Globus pallidus (tissue), 1 donor: ENCODE measurements around the gene RILPL1.
"Not testable (repeated sequence)": the region's sequence is repeated elsewhere in the genome, so short reads cannot be mapped to it uniquely, and the experiment has no call there.

Source experiments
- DNase-seq: peaks from one replicate; pipeline ENCODE4 v3.0.0-alpha.2; 2015; ENCODE audit warnings: low spot score

The RILPL1 gene

GRCh38 chr12:123494124-123494851, 39.2 kb downstream of the RILPL1 start:
- no peak for DNase-seq

DNA sequence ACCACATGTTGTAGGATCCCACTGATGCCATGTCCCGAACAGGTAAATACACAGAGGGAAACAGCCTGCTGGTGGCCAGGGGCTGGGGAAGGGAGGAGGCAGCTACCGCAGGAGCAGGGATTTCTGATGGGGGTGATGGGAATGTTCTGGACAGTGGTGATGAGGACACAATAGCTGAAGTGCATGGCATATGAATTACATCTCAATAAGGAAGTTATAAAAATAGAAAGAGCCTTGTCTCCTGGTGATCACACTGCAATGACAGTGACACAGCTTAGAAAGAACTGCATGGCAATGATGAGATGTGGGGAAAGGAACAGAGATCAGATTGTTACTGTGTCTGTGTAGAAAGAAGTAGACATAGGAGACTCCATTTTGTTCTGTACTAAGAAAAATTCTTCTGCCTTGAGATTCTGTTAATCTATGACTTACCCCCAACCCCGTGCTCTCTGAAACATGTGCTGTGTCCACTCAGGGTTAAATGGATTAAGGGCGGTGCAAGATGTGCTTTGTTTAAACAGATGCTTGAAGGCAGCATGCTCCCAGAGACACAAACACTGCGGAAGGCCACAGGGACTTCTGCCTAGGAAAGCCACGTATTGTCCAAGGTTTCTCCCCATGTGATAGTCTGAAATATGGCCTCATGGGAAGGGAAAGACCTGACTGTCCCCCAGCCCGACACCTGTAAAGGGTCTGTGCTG, 41.0 kb downstream of the RILPL1 start:
- not testable (repeated sequence) for DNase-seq

- DNase-seq, result no peak
Measured at GRCh38 chr12:123491481-123491880, 42.0 kb downstream of the RILPL1 start.

GRCh38 chr12:123491056-123491455, 42.5 kb downstream of the RILPL1 start:
- DNase-seq, result no peak

DNA sequence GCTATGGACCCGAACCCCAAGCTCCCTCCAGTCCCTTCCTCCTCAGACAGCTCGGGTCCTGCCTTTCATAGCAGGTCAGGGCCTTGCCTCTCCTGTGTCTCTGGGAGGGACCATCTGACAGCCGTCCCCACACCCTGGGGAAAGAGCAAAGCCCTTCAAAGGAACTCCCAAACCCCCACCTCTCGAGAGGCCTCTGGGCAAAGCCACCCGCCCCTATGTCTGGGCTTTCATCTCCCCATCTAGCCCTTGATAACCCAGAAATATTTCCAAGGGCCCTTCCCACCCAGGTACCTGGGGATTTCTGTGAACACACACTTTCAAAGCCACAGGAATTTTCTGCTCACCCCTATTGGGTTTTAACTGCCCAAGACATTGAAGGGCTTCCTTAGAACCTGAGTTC, 43.4 kb downstream of the RILPL1 start:
- DNase-seq, result no peak

- DNase-seq, result no peak
Measured at GRCh38 chr12:123489580-123489979, 43.9 kb downstream of the RILPL1 start.

DNA sequence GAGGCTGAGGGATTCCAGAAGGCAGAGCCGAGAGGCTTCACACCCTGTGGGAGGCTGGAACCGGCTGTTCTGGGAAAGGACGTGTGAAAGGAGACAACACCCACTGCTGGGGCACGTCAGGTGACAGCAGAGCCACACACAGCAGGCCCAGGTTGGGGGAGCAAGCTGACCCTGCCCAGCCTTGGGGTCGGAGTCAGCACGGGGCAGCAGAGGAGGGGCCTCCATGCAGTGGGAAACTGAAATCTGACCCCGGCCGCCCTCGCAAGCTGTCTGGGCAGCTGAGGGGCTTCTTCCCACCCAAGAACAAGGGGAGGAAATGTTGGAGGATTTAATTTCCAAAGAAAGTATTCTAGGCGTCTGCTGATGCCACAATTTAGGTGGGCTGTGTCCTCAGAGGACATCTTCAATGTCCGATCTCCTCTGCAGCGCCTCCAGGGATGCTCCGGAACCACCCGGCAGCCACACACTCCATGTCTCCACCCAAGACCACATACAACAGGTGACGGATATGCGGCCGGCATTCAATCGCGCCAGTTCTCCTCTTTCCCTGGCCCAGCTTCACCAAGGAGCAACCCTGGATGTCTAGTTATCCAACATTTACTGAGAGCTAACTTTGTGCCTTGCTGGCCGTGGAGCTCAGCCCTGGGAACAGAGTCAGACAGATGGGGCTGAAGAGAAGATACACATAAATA, 44.8 kb downstream of the RILPL1 start:
- DNase-seq, result no peak

DNA sequence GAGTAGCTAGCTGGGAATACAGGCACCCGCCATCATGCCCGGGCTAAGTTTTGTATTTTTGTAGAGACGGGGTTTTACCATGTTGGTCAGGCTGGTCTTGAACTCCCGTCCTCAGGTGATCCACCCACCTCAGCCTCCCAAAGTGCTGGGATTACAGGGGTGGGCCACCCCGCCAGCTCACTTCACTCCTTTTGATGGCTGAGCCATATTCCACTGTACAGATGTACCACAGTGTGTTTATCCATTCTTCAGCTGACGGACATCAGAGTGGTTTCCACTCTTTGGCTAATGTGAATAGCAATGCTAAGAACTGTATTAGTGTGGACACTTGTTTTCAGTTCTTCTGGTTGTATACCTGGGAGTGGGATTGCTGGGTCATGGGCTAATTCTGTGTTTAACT, 46.1 kb downstream of the RILPL1 start:
- no peak for DNase-seq

- DNase-seq, result no peak
Measured at GRCh38 chr12:123485756-123486155, 47.8 kb downstream of the RILPL1 start.

DNA sequence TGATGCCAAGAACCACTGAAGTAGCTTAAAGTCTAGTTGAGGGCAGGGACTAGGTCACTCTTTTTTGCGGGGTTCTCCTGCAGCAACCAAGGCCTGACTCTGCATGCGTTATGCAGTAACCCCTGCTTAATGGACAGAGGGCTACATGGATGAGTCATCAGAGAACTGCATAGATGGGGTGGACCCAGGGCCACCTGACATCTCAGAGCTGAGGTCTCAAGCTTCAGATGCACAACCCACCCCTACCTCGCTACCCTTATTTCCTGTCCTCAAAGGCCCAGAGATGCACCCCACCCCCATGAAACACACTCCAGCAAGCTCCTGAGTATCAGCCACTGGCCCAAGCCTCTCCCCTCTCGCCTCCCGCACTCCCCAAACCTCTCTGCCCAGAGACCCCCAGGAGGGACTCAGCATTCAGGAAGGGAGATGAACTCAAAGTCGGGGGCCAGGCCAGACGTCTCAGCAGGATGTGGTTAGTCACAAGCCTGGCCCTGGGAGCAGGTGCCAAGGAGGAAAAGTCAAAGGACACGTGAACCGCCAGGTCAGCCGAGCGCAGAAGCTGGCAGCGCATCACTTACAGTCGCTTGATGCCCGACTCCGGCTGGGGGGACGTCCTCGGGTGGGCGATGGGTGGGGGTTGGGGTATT, 49.8 kb downstream of the RILPL1 start:
- no peak for DNase-seq

GRCh38 chr12:123482876-123483275, 50.6 kb downstream of the RILPL1 start:
- DNase-seq, result no peak

DNA sequence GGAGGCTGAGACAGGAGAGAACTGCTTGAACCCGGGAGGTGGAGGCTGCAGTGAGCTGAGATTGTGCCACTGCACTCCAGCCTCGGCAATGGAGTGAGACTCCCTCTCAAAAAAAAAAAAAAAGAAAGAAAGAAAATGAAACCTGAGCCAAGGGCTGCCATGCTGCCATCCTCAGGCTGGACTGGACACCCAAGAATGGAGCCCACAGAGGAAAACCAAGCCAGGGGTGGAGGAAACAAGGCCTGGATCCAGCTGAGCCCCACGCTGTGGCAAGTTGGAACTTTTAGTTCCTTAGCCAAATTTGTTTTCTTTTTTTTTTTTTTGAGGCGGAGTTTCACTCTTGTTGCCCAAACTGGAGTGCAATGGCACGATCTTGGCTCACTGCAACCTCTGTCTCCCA, 52.3 kb downstream of the RILPL1 start:
- not testable (repeated sequence) for DNase-seq

- peak; percentile 99 for DNase-seq
Measured at GRCh38 chr12:123479442-123480180, 53.9 kb downstream of the RILPL1 start.

DNA sequence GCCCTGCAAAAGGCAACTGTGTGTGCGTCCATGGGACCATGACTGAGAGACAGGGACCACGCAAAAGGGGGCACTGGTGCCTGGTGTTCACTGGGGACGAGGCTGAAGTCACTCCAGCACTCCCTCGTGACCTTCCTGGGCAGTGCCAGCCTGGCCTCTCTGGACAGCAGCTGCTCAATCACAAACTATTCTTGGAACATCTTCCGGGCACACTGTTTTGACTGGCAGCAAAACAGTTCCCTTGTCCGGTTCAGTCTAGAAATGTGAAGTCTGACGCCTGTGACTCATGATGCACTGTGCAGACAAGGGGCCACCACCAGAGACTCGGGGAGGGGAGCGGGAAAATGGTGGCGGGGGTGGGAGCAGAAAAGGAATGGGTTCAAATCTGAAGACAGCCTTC, 54.8 kb downstream of the RILPL1 start:
- DNase-seq, result peak; percentile 94

DNA sequence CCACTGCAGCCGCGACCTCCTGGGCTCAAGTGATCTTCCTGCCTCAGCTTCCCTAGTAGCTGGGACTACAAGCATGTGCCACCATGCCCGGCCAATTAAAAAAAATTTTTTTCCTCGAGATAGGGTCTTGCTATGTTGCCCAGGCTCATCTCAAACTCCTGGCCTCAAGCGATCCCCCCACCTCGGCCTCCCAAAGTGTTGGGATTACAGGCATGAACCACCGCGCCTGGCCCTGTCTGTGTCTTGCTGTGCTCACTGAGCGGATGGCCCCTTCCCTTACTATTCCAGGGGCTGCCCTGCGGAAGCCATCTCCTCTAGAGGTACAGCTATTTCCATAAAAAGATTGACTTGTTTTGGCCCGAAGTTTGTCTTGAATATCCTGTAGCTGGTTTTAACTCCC, 55.5 kb downstream of the RILPL1 start:
- DNase-seq, result no peak

GRCh38 chr12:123475246-123475703, 58.2 kb downstream of the RILPL1 start:
- no peak for DNase-seq

DNA sequence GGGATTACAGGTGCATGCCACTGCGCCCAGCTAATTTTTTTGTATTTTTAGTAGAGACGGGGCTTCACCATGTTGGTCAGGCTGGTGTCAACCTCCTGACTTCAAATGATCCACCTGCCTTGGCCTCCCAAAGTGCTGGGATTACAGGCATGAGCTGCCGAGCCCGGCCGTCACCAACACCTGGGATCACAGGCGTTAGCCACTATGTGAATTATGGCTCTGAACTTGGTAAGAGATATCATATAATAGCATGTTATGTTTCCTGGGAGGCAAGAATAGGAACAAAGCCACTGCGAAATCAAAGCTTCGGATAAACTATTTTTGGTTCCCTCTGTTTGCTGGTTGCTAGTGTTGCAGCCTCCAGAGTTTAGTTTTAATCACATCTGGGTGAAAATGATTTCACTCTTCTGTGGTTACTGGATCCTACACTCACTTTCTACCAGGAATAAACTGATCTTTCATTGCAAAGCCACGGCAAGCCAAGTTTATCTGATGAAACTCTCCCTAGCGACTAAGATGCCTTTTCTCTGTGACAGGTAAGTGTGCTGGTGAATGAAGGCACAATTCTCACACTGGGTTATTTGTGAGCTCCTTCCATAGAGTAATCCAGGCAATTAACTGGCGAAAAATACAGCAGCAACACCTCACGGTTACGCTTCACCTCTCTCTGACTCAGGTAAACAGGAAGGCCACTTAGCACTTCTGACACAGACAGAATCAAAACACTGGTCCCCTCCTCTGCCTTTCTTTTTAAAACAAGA, 58.9 kb downstream of the RILPL1 start:
- no peak for DNase-seq

DNA sequence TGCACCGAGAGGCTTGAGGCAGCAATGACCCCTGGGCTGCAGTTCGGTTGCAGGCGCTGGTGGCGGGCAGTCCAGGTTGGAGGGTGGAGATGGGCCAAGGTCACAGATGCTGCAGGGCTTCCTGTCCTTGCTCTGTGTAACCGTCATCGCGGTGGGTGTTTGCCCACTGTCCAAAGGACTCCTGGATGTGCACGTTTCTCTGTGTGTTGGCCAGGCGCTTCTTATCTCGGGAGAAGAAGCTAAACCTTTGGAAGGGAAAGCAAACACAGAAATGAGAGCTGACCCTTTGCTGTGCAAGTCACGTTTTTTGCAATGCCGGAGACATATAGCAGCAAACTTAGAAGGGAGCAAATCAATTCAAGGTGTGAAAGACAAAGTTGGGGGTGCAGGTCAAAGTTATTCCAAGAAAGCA, 61.1 kb downstream of the RILPL1 start:
- DNase-seq, result no peak

DNA sequence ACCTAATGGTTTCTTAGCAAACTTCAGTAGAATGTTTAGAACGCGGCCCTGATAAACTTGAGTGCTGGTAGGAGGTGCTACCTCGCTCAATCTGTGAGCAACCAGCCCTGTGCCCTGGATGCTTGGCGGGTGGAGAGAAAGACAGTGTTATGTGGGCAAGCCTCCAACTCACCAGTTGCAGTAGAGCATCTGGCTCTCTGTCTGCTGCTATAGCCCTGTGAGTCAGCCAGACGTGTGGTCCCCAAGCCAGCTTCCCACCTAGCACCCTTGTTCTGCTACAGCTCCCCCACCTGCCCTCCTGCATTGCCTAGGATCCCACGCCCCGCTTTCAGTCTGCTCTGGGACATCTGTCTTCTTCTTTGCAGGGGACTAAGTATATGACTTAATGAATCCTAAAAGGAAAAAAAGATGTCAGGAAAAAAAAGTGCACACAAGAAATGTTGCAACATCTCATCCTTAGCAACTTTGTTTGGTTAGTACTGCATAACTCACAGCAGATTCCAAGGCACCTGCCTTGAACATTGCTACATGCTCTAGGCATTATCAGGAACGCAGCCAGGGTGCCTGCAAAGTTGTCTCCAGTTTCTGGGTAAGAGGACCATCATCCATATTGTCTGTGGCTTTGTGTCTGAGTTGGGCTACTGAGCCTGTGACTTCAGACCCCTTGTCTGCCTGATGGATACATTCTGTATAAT, 62.0 kb downstream of the RILPL1 start:
- no peak for DNase-seq

DNA sequence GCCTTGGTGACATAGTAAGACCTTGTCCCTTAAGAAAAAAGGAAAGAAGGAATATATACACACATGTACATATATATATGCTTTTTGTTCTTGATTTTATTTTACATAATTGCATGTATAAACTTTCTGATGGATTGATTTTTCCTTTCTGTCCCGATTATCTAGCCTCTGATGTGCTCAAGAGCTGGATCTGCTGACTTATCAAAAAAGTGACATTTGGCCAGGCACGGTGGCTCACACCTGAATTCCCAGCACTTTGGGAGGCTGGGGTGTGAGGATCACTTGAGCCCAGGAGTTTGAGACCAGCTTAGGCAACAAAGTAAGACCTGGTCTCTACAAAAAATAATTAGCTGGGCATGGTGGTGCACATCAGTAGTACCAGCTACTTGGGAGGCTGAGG, 63.5 kb downstream of the RILPL1 start:
- DNase-seq, result no peak
